HepG2 (cell line): ENCODE results near the gene CCRL2.

Experiments
- ARNT2 ChIP-seq: sonication (generic); formaldehyde crosslinking; IDR thresholded peaks from 2 replicates; pipeline ENCODE4 v1.8.0; 2022; ENCODE audit warnings: mild to moderate bottlenecking, low read depth, missing genetic modification reagents, moderate library complexity
- FOXA1 ChIP-seq, 2 experiments: fragments of 450-650 bp in 1 of 2; sonication (generic) in 1 of 2; formaldehyde crosslinking in 1 of 2; IDR thresholded peaks; 2 replicates each; pipeline versions ENCODE4 v1.4.0 to v1.6.1; 2016 to 2020; ENCODE audit warnings: missing genetic modification reagents in 1 of 2

DNA sequence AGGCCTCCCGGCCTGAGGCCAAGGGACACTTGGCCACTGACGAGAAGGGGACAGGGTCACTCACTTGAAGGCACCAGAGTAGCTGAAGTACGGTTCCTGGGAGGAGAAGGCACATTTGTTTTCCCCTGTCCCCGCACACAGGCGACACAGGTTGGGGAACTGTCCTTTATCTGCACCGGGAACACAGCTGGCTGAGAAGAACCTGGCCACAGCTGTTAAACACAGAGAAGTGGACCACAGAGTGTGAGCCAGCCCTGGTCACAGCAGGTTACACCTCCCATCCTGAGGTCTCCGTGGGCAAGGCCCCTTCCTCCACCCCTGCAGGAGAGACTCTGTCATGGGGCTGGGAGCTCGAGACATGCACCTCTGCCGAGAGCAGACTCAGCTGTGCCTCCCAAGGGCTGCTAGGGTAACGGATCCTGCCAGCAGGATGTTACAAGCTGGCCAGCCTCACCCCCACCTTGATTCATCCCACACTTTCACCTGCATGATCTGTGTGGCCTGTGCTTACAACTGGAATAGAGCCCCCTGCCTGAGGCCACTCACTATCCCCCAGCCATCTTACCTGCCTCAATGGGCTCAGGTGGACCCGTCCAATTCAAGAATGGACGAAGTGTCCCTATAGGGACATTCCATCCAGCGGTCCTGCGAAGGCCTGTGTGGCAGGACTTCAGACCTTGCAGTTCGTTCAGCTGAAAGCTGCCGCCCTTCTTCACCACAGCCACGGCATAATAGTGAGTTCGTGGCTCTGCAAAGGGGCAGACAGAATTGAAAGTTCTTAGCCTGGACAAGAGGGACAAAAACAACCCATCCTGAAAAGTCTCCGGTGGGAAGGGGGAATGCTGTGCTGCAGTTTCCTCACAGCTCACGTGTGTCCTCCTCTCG lies 48.4 kb downstream of the CCRL2 start:
- no peak for TF ChIP-seq FOXA1 (IDR thresholded peaks at IDR 0.05)
- TF ChIP-seq FOXA1 (CRISPR knock-in tag; IDR thresholded peaks at IDR 0.05) = no peak
- TF ChIP-seq ARNT2 (CRISPR knock-in tag) = no peak
